SIG-M5 treated with dmso at 0.1 percent for 504 hours (cell line): ENCODE data around the gene VDR.

Source experiments
- DNase-seq: peaks from one replicate; lab custom pipeline; 2025; ENCODE audit not compliant: unreplicated experiment; lab: John Stamatoyannopoulos, UW

The VDR gene

GRCh38 chr12:47931187-47931586 is 26.4 kb upstream of the VDR start:
- DNase-seq: no peak

DNA sequence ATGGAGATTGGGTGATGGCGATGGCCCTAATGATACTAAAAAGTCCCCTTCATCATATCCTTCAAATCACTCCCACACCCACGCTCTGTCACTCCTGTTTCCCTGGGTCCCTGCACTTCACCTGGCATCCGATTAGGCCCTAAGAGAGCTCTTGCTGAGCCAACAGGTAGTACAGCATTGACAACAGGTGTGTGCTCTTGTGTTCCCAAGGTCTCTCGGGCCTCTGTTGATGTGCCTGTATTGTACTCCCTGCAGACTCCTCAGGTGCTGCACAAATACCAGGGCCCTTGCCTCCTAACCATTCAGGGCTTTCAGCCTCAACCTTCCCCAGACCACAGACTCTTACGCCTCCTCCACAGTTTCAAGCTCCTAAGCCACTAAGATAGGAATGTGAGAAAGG is 25.8 kb upstream of the VDR start:
- DNase-seq: no peak

GRCh38 chr12:47927346-47927745 is 22.6 kb upstream of the VDR start:
- DNase-seq: no peak

- DNase-seq: no peak
These were observed 17.1 kb upstream of the VDR start for GRCh38 chr12:47921907-47922306.

GRCh38 chr12:47920913-47921312 is 16.1 kb upstream of the VDR start:
- no peak for DNase-seq

GRCh38 chr12:47913081-47913480 is 8.3 kb upstream of the VDR start:
- DNase-seq: no peak

DNA sequence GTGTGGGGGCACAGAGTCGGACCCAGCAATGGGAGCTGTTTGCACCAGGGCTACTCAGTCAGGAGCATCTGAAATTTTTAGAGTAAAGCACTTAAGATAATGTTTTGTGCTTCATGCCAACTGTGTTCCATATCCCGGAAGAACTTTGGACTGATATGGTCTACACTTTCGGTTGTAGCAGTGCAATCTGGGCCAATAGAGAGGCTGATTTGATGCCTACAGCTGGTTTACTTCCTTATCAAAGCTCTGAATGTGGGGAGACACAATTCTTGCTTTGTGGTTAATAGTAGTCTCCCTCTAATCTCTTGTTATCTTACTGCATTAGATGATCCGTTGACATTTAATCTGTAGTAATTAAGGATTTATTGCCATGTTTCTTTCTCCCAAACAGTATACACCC is 7.8 kb upstream of the VDR start:
- DNase-seq: no peak

DNA sequence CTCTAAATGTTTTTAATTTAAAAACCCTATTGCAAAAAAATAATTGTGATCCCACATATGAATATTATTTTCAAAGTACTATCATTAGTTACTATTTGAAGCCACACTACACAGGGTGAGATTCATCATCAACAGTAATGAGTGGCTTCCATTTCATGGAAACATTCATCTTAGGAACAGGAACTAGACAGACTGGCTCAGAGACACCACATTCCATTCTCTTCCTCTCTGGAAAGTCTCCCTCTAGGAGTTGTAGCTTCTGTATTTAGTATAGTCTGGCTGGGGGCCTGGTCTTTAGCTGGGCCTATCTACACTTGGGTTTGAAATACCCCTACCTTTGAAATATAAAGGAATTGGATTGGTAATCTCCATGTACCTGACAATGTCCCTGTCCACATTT is 6.2 kb upstream of the VDR start:
- no peak for DNase-seq

DNA sequence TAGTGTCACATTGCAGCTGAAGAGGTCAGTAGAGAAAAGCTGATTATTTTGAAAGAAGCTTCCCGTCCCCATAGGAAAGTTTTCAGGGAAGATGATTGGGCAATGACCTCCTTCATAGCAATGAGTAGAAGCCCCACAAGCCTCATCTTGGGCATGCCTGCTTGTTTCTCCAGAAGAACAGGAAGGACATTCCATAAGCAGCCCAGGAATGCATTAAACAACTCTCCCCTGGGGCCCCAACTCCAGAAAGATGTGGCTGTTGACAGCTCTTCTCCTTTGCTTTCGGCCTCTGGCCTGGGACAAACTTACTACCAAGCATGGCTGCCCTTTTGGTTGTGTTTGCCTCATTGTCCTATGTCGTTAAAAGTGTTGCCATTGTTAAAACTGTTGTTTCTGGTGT is 5.7 kb upstream of the VDR start:
- no peak for DNase-seq

- no peak for DNase-seq
These were observed 5.2 kb upstream of the VDR start for GRCh38 chr12:47909839-47910465.

DNA sequence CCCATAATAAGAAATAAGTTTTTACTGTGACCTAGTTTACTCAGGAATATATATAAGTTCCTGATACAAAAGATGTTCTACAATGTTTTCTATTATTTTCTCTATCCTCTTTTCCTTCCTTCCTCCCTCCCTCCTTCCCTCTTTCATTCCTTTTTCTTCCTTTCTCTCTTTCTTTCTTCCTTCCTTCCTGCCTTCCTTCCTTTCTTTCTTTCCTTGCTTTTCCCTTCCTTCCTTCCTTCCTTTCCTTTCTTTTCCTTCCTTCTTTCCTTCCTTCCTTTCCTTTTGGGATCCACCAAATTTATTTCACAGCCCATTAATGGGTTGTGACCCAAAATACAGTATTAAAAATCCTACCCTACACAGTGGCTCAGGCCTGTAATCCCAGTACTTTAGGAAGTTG is 3.9 kb upstream of the VDR start:
- no peak for DNase-seq

DNA sequence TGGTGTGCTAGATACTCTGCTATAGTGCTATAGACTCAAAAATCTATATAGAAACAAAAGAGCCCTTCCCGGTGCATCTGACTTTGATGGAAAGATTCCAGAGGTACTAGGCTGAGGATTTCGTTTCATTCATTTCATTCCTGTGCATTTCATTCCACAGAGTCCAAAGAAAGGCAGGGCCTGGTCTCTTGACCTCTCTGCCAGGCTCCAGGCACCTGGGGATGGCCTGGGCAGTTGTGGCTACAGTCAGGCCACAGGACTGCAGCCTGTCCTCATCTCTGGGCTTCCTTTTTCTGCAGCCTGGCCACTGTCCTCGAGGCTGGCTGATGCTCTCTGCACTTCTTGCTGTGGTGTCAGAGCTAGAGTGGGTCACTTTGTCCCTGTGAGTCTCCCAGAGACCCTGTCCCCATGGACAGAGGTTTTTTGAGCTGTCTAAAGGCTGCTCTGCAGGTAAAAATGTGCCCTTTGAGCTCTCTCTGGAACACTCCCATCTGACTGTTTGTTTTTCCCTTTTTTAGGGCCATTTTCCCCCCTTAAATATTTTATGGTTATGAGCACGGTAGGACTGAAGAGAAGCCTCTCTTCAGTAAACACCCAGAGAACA is 3.2 kb upstream of the VDR start:
- DNase-seq: no peak

DNA sequence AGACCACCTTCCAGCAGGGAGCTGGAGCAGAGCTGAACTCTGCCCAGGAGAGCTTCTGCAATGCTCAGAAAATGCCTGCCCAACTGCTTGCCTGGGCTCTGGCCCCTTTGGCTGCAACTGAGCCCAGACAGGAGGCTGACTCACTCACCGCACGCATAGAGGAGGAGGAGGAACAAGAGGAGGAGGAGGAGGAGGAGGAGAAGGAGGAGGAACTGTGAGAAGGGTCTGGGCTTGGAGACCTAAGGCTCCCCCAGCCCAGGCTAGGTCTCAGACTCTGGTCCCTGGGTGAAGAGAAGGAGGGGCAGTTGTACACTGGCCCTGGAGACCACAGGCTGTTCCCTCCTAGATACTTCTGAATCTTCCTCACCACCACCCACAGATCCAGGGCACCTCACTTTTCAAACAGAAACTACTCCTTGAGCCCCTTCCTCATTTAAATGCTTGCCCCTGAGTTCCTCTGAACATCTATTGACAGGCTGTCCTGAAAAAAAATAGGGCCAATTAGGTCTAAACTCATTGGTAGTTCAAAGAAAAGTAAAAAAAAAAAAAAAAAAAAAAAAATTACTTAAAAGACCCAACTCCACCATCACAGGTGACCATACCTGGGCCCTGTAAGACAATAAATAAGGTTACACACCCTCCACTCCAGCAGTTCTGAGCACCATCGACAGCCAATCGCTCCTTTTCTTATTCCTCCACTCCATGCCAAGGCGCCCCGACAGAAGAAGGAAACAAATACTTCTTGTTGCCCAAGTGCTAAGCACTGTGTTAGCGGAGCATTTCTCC is 674 bp downstream of the VDR start:
- peak; percentile 87 for DNase-seq

- peak; percentile 37 for DNase-seq
These were observed 1.6 kb downstream of the VDR start for GRCh38 chr12:47903151-47903611.

GRCh38 chr12:47902131-47902639 is 2.6 kb downstream of the VDR start:
- DNase-seq: no peak

DNA sequence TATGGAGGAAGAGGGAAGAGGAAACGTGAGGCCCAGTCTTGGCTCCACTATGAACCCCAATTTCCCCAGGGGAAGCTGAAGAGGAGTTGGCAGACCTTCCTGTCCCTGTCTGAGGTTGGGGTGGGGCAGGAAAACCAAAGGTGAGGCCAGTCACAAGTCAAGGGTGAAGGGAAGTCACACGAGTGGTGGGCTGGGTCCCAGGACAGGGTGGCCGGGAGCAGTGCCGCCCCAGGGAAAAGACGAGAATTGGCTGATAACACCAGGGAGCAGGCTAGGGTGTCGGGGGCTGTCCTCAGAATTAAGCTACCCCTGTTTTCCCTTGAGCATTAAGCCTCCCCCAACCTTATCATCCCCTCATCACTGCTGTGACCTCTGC is 3.1 kb downstream of the VDR start:
- DNase-seq: no peak

GRCh38 chr12:47901063-47901717 is 3.6 kb downstream of the VDR start:
- DNase-seq: peak; percentile 84

GRCh38 chr12:47900131-47901062 is 4.4 kb downstream of the VDR start:
- peak; percentile 61 for DNase-seq

DNA sequence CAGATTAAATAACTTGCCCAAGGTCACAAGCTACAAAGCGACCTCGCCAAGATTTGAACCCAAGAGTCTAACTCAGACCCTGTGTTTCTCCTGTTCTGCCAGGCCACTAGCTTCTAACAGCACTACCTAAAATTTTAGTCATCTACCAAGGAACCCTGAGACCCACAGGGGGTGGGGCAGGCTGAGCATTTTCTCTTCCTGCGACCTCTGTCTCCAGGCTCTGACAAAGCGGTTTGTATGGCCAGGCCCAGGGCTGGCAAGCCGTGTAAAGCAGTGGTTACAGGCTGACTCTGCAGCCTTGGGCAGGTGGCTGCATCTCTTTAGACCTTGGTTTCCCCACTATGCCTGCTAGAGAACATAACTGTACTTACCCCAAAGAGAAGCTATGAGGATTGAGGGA is 5.3 kb downstream of the VDR start:
- DNase-seq: no peak

DNA sequence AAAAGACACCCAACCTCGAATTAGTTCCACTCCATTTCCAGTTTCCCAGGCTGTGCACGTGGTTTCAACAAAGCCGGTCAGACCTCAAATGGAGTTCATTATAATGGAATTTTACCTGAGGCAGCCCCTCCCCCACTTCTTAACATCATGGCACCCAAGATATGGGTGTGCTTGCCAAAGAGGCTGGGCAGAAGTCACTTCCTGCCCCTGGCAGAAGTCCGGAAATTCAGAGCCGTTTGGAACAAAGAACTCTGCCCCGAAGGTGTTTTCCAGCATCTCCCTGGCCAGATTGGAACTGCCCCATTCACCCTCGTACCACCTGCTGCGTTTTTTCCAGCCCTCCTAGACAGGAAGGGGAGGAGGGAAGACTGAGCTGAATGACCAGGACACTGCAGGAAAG is 8.2 kb downstream of the VDR start:
- DNase-seq: no peak

- no peak for DNase-seq
These were observed 8.8 kb downstream of the VDR start for GRCh38 chr12:47896022-47896421.
